NCI-H1105 (cell line): ENCODE results near the gene MBD3.
"Not testable (repeated sequence)": the region's sequence is repeated elsewhere in the genome, so short reads cannot be mapped to it uniquely, and the experiment has no call there.

Experiments
- DNase-seq: peaks from one replicate; lab custom pipeline; 2025; lab: John Stamatoyannopoulos, UW

The MBD3 gene

DNA sequence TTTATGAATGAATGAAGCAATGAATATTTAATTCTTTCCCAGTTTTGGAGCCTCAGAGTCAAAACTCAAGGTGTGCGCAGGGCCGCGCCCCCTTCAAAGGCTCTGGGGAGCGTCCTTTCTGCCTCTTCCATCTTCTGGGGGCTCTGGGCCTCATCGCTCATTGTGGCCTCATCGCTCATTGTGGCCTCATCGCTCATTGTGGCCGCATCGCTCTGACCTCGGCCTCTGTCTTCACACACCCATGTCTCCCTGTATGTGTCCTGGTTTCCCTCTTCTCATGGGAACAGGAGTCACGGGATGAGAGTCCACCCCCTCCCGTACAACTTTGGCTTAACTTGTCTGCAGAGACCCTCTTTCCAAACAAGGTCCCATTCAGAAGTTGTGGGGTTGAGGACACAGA is 21.3 kb downstream of the MBD3 start:
- no peak for DNase-seq

DNA sequence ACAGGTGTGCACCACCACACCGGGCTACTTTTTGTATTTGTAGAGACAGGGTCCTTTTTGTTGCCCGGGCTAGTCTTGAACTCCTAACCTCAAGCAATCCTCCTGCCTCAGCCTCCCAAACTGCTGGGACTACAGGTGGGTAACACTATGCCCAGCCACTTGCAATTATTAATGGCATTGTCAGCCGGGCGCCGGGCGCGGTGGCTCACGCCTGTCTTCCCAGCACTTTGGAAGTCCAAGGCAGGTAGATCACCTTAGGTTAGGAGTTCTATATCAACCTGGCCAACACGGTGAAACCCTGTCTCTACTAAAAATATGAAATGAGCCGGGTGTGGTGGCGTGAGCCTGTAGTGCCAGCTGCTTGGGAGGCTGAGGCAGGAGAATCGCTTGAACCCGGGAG is 21.8 kb downstream of the MBD3 start:
- no peak for DNase-seq

DNA sequence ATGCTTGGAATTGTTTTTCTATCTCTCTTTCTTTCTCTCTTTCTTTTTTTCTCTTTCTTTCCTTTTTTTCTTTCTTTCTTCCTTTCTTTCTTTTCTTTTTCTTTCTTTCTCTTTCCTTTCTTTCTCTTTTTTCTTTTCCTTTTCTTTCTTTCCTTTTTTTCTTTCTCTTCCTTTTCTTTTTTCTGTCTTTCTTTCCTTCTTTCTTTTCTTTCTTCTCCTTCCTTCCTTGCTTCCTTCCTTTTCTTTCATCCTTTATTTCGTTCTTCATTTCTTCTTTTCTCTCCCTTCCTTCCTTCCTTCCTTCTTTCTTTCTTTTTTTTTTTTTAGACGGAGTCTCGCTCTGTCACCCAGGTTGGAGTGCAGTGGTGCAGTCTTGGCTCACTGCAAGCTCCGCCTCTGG is 22.7 kb downstream of the MBD3 start:
- no peak for DNase-seq

- peak; percentile 71 for DNase-seq
Observed at GRCh38 chr19:1568320-1569019, 24.2 kb downstream of the MBD3 start, which contains the start of gene MEX3D. Gene MEX3D (minus strand): TSS chr19:1568325. CDS start chr19:1568058, 267 bp downstream.

GRCh38 chr19:1567848-1568227 is 24.8 kb downstream of the MBD3 start:
- DNase-seq: no peak

DNA sequence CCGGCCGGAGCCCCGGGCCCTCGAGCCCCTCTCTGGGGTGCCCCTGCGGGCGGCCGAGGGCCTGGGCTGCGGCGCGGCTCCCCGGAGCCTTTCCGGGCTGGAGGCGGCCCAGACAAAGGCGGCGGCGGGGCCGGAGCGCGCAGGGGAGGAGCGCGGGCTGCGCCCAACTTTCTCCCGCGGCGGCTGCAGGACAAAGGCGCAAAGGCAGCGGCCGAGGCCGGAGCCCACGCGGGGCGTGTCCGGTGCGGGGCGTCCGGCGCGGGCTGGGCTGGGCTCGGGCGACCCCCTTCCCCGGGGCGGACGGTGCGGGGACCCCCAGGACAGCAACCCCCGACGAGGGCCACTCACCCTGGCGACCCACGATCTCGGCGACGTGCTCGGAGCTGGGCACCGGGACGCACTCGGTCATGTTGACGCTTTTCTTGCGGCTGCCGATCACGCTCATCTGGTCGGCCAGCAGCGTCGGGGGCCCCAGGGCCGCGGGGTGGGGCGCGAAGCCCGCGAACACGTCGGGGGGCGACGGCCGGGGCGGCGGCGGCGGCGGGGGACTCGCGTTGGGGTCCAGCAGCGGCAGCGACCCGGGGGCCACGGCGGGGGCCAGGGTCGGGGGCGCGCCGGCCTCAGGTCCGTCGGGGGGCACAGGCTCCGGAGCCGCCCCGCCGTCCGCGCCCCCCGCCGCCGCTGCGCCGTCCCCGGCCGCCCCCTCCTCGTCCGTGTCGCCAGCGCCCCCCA is 25.4 kb downstream of the MBD3 start:
- no peak for DNase-seq

GRCh38 chr19:1566392-1567115 is 26.1 kb downstream of the MBD3 start:
- peak; percentile 33 for DNase-seq

- DNase-seq: no peak
Observed at GRCh38 chr19:1563251-1563650, 29.4 kb downstream of the MBD3 start.

- no peak for DNase-seq
Observed at GRCh38 chr19:1561236-1561842, 31.3 kb downstream of the MBD3 start.

DNA sequence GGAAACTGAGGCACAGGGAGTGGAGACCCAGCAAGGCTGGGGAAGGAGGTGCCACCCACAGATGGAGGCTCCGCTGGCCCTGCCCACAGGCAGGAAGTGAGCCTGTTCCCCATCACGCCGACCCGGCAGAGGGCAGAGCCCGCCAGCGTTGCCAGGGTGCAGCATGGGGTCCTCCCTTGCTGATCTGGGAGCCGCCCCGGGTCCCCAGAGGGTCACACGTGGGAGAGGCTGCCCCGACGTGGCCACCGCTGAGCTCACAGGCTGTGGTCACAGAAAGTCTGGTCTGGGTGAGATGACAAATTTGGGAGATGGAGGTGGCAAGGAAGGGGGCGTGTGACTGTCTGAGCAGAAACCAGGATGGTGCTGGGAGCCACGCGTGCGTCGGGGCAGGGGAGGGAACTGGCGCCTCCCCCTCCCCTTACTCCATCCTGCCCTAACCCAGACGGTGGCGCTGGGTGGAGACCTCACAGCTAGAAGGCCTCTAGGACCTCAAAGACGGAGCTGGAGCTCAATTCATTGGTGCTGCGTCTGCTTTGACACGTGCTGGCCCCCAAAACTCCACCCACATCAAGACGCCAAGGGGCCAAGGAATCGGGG is 32.3 kb downstream of the MBD3 start:
- DNase-seq: no peak

DNA sequence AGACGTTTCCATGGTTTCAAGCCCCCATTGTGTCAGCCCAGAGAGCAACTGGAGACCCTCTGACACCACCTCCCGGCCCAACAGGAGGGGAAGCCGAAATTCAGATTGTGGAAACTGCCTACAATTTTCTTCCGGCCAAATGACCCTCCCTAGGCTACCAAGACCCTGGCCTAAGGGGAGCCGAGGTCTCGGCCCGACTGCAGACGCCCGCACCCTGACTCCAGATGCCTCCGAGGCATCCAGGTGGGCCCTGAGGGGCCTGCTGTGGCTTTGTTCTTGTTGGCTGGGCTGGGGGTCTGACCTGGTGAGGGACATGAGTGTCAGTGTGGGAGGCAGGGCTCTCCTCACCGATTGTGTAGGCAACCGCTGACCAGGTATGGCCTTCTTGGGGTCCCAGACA is 34.1 kb downstream of the MBD3 start:
- DNase-seq: no peak

DNA sequence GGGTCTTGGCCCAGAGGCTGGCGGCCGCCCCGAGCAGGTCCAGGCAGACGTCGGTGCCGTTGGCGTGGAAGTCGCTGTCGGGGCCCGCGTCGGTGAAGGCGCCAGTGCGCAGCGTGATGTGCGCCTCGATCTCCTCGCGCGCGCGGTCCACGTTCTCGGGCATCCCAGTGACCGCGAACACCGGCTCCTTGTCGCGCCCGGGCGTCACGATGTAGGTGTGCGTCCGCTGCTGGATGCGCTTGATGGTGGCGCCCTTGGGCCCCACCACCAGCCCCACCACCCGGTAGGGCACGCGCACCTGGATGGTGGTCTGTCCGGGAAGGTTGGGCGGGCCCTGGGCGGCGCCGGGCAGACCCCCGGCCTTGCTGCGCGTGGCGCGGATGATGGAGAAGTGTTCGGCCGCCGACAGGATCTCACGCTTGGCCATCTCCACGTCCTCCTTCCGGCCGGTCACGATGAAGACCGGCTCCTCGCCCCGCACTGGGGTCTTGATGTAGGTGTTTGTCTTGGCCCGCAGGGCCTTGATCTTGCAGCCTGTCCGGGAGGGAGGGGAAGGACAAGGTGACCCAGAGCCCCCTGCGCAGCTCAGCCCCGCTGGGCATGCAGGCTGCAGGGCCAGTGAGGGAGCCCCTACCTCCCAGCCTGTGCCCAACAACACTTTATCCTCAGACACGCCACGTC is 36.1 kb downstream of the MBD3 start:
- no peak for DNase-seq

DNA sequence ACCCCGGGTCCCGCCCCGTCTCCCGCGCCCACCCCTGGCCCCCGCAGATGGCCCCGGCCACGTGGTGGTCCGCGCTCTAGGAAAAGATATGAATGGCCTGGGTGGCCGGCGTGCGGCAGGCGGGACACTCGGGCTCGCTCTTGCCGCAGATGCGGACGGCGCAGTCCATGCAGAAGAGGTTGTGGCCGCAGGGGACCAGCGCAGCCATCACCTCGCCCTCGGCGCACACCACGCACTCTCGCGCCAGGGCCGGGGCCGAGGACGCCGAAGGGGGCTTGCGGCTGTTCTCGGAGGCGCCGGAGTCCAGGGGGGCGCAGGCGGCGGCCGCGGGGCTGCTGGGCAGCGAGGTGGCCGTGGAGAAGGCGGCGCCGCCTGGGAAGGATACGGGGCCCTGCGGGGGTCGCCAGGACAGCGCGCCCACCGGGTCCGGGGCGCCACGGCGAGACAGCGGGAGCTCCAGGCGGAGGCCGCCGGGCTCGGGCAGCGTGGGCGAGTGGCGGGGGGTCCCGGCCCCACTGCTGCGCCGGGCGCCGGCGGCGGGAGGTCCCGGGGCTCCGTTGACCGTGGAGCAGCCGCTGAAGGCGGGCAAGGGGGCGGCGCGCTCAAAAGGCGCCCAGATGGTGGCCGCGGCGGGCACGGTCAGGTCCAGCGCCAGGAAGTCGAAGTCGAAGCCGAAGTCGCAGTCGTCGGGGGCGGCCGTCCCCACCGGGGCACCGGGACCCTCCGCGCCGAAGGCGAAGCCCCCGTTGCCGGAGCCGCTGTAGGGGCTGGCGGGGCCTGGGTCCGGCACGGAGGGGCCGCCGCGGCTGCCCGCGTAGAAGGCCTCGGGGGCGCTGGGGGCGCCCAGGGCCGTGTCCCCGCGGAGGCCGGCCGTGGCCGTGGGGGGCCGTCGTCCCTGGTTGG is 36.9 kb downstream of the MBD3 start:
- no peak for DNase-seq

GRCh38 chr19:1554968-1555367 is 37.7 kb downstream of the MBD3 start:
- DNase-seq: no peak

GRCh38 chr19:1553415-1553814 is 39.2 kb downstream of the MBD3 start:
- no peak for DNase-seq

- DNase-seq: no peak
Observed at GRCh38 chr19:1551068-1552040, 41.3 kb downstream of the MBD3 start.

DNA sequence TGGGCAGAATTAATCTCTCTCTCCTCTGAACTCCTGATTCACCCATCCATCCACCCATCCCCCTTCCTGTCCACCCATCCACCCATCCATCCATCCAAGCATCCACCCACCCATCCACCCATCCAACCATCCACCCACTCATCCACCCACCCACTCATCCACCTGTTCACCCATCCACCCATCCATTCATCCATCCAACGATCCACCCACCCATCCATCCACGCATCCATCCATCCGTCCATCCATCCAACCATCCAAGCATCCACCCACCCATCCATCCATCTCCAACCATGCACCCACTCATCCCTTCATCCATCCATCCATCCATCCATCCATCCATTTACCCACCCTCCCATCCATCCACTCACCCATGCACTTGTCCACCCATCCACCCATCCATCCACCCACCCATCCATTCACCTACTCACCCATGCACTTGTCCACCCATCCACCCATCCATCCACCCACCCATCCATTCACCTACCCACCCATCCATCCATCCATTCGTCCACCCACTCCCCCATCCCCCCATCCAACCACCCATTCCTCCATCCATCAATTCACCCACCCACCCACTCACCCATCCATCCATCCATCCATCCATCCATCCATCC is 43.2 kb downstream of the MBD3 start:
- no peak for DNase-seq

- no peak for DNase-seq
Observed at GRCh38 chr19:1540365-1540925, 52.2 kb downstream of the MBD3 start.

DNA sequence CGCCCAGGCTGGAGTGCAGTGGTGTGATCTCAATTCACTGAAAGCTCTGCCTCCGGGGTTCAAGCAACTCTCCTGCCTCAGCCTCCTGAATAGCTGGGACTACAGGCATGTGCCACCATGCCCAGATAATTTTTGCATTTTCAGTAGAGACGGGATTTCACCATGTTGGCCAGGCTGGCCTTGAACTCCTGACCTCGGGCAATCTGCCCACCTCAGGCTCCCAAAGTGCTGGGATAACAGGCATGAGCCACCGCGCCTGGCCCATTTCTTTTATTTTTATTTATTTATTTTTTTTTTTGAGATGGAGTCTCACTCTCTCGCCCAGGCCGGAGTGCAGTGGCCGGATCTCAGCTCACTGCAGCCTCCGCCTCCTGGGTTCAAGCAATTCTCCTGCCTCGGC is 52.9 kb downstream of the MBD3 start:
- DNase-seq: not testable (repeated sequence)
